ENCODE results near the gene ANKHD1.
"Not testable (repeated sequence)": the region's sequence is repeated elsewhere in the genome, so short reads cannot be mapped to it uniquely, and the experiment has no call there.

GRCh38 chr5:140488141-140488540, 86.5 kb downstream of the ANKHD1 start:
- not testable (repeated sequence) for TF ChIP-seq CTCF (conservative IDR thresholded peaks at IDR 0.05; ENCODE audit: low read length); EZH2phosphoT487 (IDR thresholded peaks at IDR 0.05; ENCODE audit: borderline replicate concordance)

Data from Loucy (cell line).